Frontal cortex (tissue), 4 donors: Measurements from ENCODE around the gene TEDDM1. TPM values are rescaled to one million over a fixed set of nuclear protein-coding genes. Genes with fewer than 3 reads are reported as not detected.
A peak's percentile ranks its signal among the peaks of the same experiment; 100 is the strongest.

Experiments used
- DNase-seq, 2 donors: peaks; one replicate each; pipeline ENCODE4 v3.0.0; 2012; ENCODE audit warnings: low spot score in 2 of 2
- FAIRE-seq: peaks from 2 replicates; lab custom pipeline; 2012; peaks lifted over from hg19 to GRCh38; lab: Jason Lieb, UNC
- total RNA-seq: library from RNA; depleted of rRNA; stranded (reverse); fragments of >200 nt; gene quantifications from one replicate; pipeline ENCODE4 v1.2.3, GENCODE V29; 2014
- donor health status: control.
- donor health status: control.
- donor health status: control.

The TEDDM1 gene
- total RNA-seq, 1 donor from 2014 or later: not detected

- FAIRE-seq (no peak), DNase-seq (no peak)
Observed at GRCh38 chr1:182408435-182409075, 8.1 kb upstream of the TEDDM1 start.

- DNase-seq (no peak), FAIRE-seq (no peak)
Observed at GRCh38 chr1:182407724-182408123, 7.3 kb upstream of the TEDDM1 start.

GRCh38 chr1:182406012-182406411, 5.5 kb upstream of the TEDDM1 start:
- DNase-seq: no peak
- FAIRE-seq: no peak

GRCh38 chr1:182405578-182405977, 5.1 kb upstream of the TEDDM1 start:
- FAIRE-seq: no peak
- DNase-seq: no peak

- FAIRE-seq (no peak), DNase-seq (no peak)
Observed at GRCh38 chr1:182404781-182405180, 4.3 kb upstream of the TEDDM1 start.

GRCh38 chr1:182397653-182398393, 2.6 kb downstream of the TEDDM1 start:
- no peak for DNase-seq
- FAIRE-seq: no peak

- DNase-seq (no peak), FAIRE-seq (no peak)
Observed at GRCh38 chr1:182395906-182396305, 4.6 kb downstream of the TEDDM1 start.

- no peak for FAIRE-seq
- DNase-seq: no peak
Observed at GRCh38 chr1:182394055-182394775, 6.3 kb downstream of the TEDDM1 start.

- no peak for DNase-seq
- no peak for FAIRE-seq
Observed at GRCh38 chr1:182392050-182393028, 8.1 kb downstream of the TEDDM1 start.

- peak; percentile 92 to 93 for DNase-seq
- no peak for FAIRE-seq
Observed at GRCh38 chr1:182391362-182392049, 9.0 kb downstream of the TEDDM1 start, which contains the start of gene GLUL. TSS of gene GLUL (minus strand) at chr1:182391790. CDS start at chr1:182388737, 3,053 bp downstream.

GRCh38 chr1:182391028-182391361, 9.5 kb downstream of the TEDDM1 start:
- FAIRE-seq (no peak), DNase-seq (no peak)

- no peak for FAIRE-seq
- no peak for DNase-seq
Observed at GRCh38 chr1:182389619-182390047, 10.8 kb downstream of the TEDDM1 start.

- no peak for FAIRE-seq
- no peak for DNase-seq
Observed at GRCh38 chr1:182388392-182389134, 11.9 kb downstream of the TEDDM1 start.

GRCh38 chr1:182387566-182387965, 12.9 kb downstream of the TEDDM1 start:
- DNase-seq: no peak
- FAIRE-seq: no peak

GRCh38 chr1:182386980-182387379, 13.5 kb downstream of the TEDDM1 start:
- no peak for DNase-seq
- no peak for FAIRE-seq

- no peak for DNase-seq
- FAIRE-seq: no peak
Observed at GRCh38 chr1:182385885-182386853, 14.3 kb downstream of the TEDDM1 start.

- FAIRE-seq (no peak), DNase-seq (no peak)
Observed at GRCh38 chr1:182384387-182384960, 16.0 kb downstream of the TEDDM1 start.
